K562 (cell line): Measurements from ENCODE around the gene CTSL. TPM values are rescaled to one million over a fixed set of nuclear protein-coding genes. Genes with fewer than 3 reads are reported as not detected.

ENCODE experiments used
- HDAC3 ChIP-seq: fragments of 450-650 bp; IDR thresholded peaks from 2 replicates; pipeline ENCODE4 v1.6.1; 2018; ENCODE audit warnings: borderline replicate concordance, mild to moderate bottlenecking, moderate library complexity; ENCODE audit not compliant: partially characterized antibody
- HMGN3 ChIP-seq: IDR thresholded peaks from 2 replicates; pipeline ENCODE4 v1.6.1; 2011; ENCODE audit warnings: borderline replicate concordance, low read depth, mild to moderate bottlenecking, mixed read lengths, low read length; ENCODE audit not compliant: insufficient read length; ENCODE audit errors: extremely low read depth
- KDM5B ChIP-seq: fragments of 200-600 bp; sonication (generic); IDR thresholded peaks from 2 replicates; pipeline ENCODE4 v1.6.1; 2012; ENCODE audit warnings: low read depth, mild to moderate bottlenecking, moderate library complexity, low read length, control low read depth, inconsistent platforms; ENCODE audit not compliant: insufficient replicate concordance
- NFIX ChIP-seq: fragments of 250-450 bp; sonication (Bioruptor Pico); IDR thresholded peaks from 2 replicates; pipeline ENCODE4 v1.4.0; 2020; ENCODE audit warnings: low read depth, mild to moderate bottlenecking, moderate library complexity
- PCBP1 ChIP-seq: fragments of 200-400 bp; formaldehyde crosslinking; IDR thresholded peaks from 2 replicates; pipeline ENCODE4 v1.6.1; 2018; ENCODE audit warnings: mild to moderate bottlenecking, low read depth, low read length; ENCODE audit not compliant: poor library complexity, severe bottlenecking
- PHF20 ChIP-seq: fragments of 450-650 bp; IDR thresholded peaks from 2 replicates; pipeline ENCODE4 v1.6.1; 2018; ENCODE audit not compliant: partially characterized antibody
- PHF8 ChIP-seq: fragments of 200-600 bp; sonication (generic); IDR thresholded peaks from 2 replicates; pipeline ENCODE4 v1.6.1; 2012; ENCODE audit warnings: mixed run types, mild to moderate bottlenecking, inconsistent platforms, low read length, moderate library complexity, borderline replicate concordance
- SMARCE1 ChIP-seq: fragments of 450-650 bp; IDR thresholded peaks from 2 replicates; pipeline ENCODE4 v1.7.1; 2016; ENCODE audit warnings: mild to moderate bottlenecking
- SRSF1 ChIP-seq: fragments of 200-400 bp; formaldehyde crosslinking; IDR thresholded peaks from 2 replicates; pipeline ENCODE4 v1.6.1; 2017; ENCODE audit warnings: mild to moderate bottlenecking, low read depth, low read length, moderate library complexity
- XRCC4 ChIP-seq: IDR thresholded peaks from one replicate; pipeline ENCODE4 v1.6.1; 2011; ENCODE audit not compliant: insufficient read depth, insufficient read length; ENCODE audit errors: extremely low read depth
- YBX1 ChIP-seq: fragments of 450-650 bp; IDR thresholded peaks from 2 replicates; pipeline ENCODE4 v1.7.1; 2016; ENCODE audit warnings: mild to moderate bottlenecking
- ZBTB1 ChIP-seq: sonication (generic); formaldehyde crosslinking; IDR thresholded peaks from 2 replicates; pipeline ENCODE4 v1.8.1; 2023; ENCODE audit warnings: missing genetic modification reagents, low read depth, mild to moderate bottlenecking, borderline replicate concordance
- ZNF24 ChIP-seq: fragments of 450-650 bp; IDR thresholded peaks from 2 replicates; pipeline ENCODE4 v1.6.1; 2016
- polyA plus RNA-seq, 8 experiments: library from polyadenylated mRNA; depleted of rRNA in 4 of 8; stranded (reverse) in 5 of 8; unstranded in 3 of 8; fragments of >200 nt; fragmentation: Nextera tagmentation in 2 of 8; fragmentation: Illumina TruSeq in 1 of 8; extraction: Ambion mirVana in 2 of 8; extraction: Trizol in 1 of 8; gene quantifications; 2 replicates each; pipeline versions ENCODE4 v1.2.1 to v1.2.3, GENCODE V29; 2011 to 2014; ENCODE audit warnings: inconsistent platforms in 1 of 8, missing spikeins in 1 of 8
- total RNA-seq, 7 experiments: library from RNA; depleted of rRNA in 6 of 7; stranded (reverse); fragments of >200 nt in 6 of 7; fragmentation: Illumina TruSeq in 2 of 7; extraction: Trizol in 2 of 7; gene quantifications; 2 replicates each; pipeline versions ENCODE4 v1.2.1 to v1.2.3, GENCODE V29; 2011 to 2021; ENCODE audit warnings: low replicate concordance in 1 of 7
- TF ChIP-seq, protein P1 (sequence below): IDR thresholded peaks from 2 replicates; pipeline ENCODE4 v1.6.1; 2012; ENCODE audit warnings: low read depth, low read length, improper control_type of control experiment, borderline replicate concordance
- TF ChIP-seq, protein P2 (sequence below): IDR thresholded peaks from 2 replicates; pipeline ENCODE4 v1.6.1; 2011; ENCODE audit not compliant: insufficient read length; ENCODE audit errors: extremely low read depth
- TF ChIP-seq, protein P3 (sequence below): fragments of 200-400 bp; formaldehyde crosslinking; IDR thresholded peaks from 2 replicates; pipeline ENCODE4 v1.6.1; 2017; ENCODE audit warnings: mild to moderate bottlenecking, low read depth, low read length, moderate library complexity
- TF ChIP-seq, protein P4 (sequence below): sonication (generic); formaldehyde crosslinking; IDR thresholded peaks from 2 replicates; pipeline ENCODE4 v1.8.1; 2023; ENCODE audit warnings: mild to moderate bottlenecking, missing genetic modification reagents
- TF ChIP-seq, protein P5 (sequence below): fragments of 450-650 bp; IDR thresholded peaks from 2 replicates; pipeline ENCODE4 v1.6.1; 2014; ENCODE audit warnings: low read depth, mild to moderate bottlenecking, moderate library complexity, borderline replicate concordance
- TF ChIP-seq, protein P6 (sequence below): sonication (generic); formaldehyde crosslinking; IDR thresholded peaks from 2 replicates; pipeline ENCODE4 v1.8.0; 2022; ENCODE audit warnings: mild to moderate bottlenecking, low read depth, missing genetic modification reagents

The CTSL gene
- total and polyA plus RNA-seq, 9 of the 15 experiments (the other 6 are each of a cell fraction or from before 2014, with no cell fraction given): 55.9 to 165 (median 93.7) TPM

DNA sequence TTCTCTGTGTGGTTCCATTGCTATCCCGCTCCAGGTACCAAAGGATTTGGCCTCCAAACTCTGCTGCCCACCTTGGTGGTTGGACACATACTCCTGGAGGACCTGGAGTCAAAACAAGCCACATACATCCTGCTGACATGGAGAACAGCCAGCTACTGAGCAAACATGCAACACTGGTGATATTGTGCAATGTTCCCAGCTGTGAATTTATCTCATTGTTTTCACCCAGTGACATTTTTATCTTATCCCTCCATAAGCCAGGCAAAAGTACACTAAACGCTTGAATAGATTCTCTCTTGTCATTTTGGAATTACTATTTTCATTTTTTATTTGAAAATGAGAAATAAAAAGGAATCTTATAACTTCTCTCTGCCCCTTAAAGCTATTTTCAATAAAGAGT, 11.1 kb upstream of the CTSL start (continued):
- TF ChIP-seq, protein P1, sequence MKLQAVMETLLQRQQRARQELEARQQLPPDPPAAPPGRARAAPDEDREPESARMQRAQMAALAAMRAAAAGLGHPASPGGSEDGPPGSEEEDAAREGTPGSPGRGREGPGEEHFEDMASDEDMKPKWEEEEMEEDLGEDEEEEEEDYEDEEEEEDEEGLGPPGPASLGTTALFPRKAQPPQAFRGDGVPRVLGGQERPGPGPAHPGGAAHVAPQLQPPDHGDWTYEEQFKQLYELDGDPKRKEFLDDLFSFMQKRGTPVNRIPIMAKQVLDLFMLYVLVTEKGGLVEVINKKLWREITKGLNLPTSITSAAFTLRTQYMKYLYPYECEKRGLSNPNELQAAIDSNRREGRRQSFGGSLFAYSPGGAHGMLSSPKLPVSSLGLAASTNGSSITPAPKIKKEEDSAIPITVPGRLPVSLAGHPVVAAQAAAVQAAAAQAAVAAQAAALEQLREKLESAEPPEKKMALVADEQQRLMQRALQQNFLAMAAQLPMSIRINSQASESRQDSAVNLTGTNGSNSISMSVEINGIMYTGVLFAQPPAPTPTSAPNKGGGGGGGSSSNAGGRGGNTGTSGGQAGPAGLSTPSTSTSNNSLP: 0 out of 2 replicates have a peak, but pooled peaks have one; percentile 43
- TF ChIP-seq SRSF1 (no peak), XRCC4 (no peak), ZNF24 (peak; percentile 45; the same call in 1 of the 2 replicates), HMGN3 (no peak), KDM5B (no peak), NFIX (CRISPR knock-in tag) (no peak), PHF20 (peak; percentile 26), PHF8 (no peak), HDAC3 (peak; percentile 61), PCBP1 (no peak), SMARCE1 (peak; percentile 82; the same call in 1 of the 2 replicates), YBX1 (no peak), ZBTB1 (CRISPR knock-in tag) (no peak)
- TF ChIP-seq, protein P2, sequence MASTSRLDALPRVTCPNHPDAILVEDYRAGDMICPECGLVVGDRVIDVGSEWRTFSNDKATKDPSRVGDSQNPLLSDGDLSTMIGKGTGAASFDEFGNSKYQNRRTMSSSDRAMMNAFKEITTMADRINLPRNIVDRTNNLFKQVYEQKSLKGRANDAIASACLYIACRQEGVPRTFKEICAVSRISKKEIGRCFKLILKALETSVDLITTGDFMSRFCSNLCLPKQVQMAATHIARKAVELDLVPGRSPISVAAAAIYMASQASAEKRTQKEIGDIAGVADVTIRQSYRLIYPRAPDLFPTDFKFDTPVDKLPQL: no peak
- TF ChIP-seq, protein P3, sequence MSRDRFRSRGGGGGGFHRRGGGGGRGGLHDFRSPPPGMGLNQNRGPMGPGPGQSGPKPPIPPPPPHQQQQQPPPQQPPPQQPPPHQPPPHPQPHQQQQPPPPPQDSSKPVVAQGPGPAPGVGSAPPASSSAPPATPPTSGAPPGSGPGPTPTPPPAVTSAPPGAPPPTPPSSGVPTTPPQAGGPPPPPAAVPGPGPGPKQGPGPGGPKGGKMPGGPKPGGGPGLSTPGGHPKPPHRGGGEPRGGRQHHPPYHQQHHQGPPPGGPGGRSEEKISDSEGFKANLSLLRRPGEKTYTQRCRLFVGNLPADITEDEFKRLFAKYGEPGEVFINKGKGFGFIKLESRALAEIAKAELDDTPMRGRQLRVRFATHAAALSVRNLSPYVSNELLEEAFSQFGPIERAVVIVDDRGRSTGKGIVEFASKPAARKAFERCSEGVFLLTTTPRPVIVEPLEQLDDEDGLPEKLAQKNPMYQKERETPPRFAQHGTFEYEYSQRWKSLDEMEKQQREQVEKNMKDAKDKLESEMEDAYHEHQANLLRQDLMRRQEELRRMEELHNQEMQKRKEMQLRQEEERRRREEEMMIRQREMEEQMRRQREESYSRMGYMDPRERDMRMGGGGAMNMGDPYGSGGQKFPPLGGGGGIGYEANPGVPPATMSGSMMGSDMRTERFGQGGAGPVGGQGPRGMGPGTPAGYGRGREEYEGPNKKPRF: no peak
- TF ChIP-seq, protein P4, sequence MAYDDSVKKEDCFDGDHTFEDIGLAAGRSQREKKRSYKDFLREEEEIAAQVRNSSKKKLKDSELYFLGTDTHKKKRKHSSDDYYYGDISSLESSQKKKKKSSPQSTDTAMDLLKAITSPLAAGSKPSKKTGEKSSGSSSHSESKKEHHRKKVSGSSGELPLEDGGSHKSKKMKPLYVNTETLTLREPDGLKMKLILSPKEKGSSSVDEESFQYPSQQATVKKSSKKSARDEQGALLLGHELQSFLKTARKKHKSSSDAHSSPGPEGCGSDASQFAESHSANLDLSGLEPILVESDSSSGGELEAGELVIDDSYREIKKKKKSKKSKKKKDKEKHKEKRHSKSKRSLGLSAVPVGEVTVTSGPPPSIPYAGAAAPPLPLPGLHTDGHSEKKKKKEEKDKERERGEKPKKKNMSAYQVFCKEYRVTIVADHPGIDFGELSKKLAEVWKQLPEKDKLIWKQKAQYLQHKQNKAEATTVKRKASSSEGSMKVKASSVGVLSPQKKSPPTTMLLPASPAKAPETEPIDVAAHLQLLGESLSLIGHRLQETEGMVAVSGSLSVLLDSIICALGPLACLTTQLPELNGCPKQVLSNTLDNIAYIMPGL (CRISPR knock-in tag): no peak
- TF ChIP-seq, protein P5, sequence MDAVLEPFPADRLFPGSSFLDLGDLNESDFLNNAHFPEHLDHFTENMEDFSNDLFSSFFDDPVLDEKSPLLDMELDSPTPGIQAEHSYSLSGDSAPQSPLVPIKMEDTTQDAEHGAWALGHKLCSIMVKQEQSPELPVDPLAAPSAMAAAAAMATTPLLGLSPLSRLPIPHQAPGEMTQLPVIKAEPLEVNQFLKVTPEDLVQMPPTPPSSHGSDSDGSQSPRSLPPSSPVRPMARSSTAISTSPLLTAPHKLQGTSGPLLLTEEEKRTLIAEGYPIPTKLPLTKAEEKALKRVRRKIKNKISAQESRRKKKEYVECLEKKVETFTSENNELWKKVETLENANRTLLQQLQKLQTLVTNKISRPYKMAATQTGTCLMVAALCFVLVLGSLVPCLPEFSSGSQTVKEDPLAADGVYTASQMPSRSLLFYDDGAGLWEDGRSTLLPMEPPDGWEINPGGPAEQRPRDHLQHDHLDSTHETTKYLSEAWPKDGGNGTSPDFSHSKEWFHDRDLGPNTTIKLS: no peak
- TF ChIP-seq, protein P6, sequence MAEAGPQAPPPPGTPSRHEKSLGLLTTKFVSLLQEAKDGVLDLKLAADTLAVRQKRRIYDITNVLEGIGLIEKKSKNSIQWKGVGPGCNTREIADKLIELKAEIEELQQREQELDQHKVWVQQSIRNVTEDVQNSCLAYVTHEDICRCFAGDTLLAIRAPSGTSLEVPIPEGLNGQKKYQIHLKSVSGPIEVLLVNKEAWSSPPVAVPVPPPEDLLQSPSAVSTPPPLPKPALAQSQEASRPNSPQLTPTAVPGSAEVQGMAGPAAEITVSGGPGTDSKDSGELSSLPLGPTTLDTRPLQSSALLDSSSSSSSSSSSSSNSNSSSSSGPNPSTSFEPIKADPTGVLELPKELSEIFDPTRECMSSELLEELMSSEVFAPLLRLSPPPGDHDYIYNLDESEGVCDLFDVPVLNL: no peak
